Type B pancreatic cell (in vitro differentiated cells): ENCODE results near the gene C7orf57. TPM values are rescaled to one million over a fixed set of nuclear protein-coding genes. Genes with fewer than 3 reads are reported as not detected.
"Not testable (repeated sequence)": the region's sequence is repeated elsewhere in the genome, so short reads cannot be mapped to it uniquely, and the experiment has no call there.

Source experiments
- DNase-seq: peaks from one replicate; pipeline ENCODE4 v3.0.0; 2021; ENCODE audit warnings: mixed read lengths; ENCODE audit not compliant: unreplicated experiment; ENCODE audit errors: extremely low spot score
- H3K27ac Mint-ChIP-seq: 2 replicates; pipeline ENCODE4 v1.8.0; 2021; ENCODE audit warnings: mild to moderate bottlenecking, mixed read lengths
- H3K27me3 Mint-ChIP-seq: 2 replicates; pipeline ENCODE4 v1.8.0; 2021; ENCODE audit warnings: mixed read lengths
- H3K36me3 Mint-ChIP-seq: 2 replicates; pipeline ENCODE4 v1.8.0; 2021; ENCODE audit warnings: mixed read lengths
- H3K4me1 Mint-ChIP-seq: one replicate; pipeline ENCODE4 v1.8.0; 2021; ENCODE audit warnings: mixed read lengths; ENCODE audit not compliant: unreplicated experiment
- H3K4me3 Mint-ChIP-seq: 2 replicates; pipeline ENCODE4 v1.8.0; 2021; ENCODE audit warnings: mild to moderate bottlenecking, mixed read lengths
- H3K9me3 Mint-ChIP-seq: 2 replicates; pipeline ENCODE4 v1.8.0; 2021; ENCODE audit warnings: mixed read lengths
- long read RNA-seq: library from polyadenylated mRNA; unstranded; transcript quantifications from one replicate; pipeline ENCODE4 v2.0.0, GENCODE V29; 2020
- total RNA-seq: library from RNA; stranded (reverse); gene quantifications from 2 replicates; pipeline ENCODE4 v1.2.1, GENCODE V29; 2021; ENCODE audit warnings: low replicate concordance
- TF ChIP-seq, protein P1 (sequence below): fragments of 200-600 bp; sonication (generic); conservative IDR thresholded peaks from 2 replicates; pipeline ENCODE4 v1.5.0; 2021; ENCODE audit warnings: antibody characterized with exemption, mild to moderate bottlenecking

Gene C7orf57
- 0.36 and 1.5 TPM in 2 replicates for total RNA-seq
- long read RNA-seq, result 0 reads

DNA sequence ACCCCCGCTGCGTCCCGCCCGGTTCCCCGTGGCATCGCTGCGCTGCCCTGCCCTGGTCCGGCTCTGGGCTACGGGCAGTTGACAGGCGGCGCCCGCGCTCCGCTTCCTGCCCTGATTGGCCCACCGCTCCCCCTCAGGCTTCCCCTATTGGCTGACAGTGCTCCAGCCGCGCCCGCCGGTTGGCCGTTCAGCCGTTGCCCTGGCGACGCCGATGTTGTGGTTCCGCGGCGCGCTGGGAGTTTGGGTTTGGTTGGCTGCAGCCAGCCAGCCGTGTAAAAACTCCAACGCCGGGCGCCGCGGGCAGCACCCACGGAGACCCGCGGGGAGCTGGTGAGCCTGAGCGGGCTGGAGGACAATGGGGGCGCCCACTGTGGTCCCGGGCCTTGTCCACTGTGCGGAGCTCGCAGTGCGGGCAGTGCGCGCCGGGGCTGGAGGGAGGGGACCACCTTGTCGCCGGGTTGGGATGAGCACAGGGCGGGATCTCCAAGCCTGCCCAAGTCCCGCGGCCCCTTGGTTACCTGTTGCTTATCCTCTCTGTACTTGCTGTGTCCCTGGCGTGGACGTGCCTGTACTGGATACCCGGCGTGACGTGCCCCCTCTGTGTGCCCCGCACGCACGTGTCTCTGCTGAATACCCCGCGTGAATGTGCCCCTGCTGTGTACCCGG lies at the start of gene C7orf57:
C7orf57 (plus strand) TSS at position 243 of the 666 bp plus-strand sequence. CDS start 766 bp downstream, outside the sequence.
- no peaks in the 10 kb centered on the region for H3K9me3 Mint-ChIP-seq
- H3K4me1 Mint-ChIP-seq, result no peaks in the 10 kb centered on the region
- TF ChIP-seq, protein P1, sequence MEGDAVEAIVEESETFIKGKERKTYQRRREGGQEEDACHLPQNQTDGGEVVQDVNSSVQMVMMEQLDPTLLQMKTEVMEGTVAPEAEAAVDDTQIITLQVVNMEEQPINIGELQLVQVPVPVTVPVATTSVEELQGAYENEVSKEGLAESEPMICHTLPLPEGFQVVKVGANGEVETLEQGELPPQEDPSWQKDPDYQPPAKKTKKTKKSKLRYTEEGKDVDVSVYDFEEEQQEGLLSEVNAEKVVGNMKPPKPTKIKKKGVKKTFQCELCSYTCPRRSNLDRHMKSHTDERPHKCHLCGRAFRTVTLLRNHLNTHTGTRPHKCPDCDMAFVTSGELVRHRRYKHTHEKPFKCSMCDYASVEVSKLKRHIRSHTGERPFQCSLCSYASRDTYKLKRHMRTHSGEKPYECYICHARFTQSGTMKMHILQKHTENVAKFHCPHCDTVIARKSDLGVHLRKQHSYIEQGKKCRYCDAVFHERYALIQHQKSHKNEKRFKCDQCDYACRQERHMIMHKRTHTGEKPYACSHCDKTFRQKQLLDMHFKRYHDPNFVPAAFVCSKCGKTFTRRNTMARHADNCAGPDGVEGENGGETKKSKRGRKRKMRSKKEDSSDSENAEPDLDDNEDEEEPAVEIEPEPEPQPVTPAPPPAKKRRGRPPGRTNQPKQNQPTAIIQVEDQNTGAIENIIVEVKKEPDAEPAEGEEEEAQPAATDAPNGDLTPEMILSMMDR, result no peak
- H3K36me3 Mint-ChIP-seq, result no peaks in the 10 kb centered on the region
- H3K27me3 Mint-ChIP-seq, result peaks cover 85% of the 10 kb centered on the region
- peak within 1 kb of the TSS; percentile 67 for H3K27ac Mint-ChIP-seq
- peak within 1 kb of the TSS; percentile 88 for H3K4me3 Mint-ChIP-seq
- peak; percentile 90 for DNase-seq

DNA sequence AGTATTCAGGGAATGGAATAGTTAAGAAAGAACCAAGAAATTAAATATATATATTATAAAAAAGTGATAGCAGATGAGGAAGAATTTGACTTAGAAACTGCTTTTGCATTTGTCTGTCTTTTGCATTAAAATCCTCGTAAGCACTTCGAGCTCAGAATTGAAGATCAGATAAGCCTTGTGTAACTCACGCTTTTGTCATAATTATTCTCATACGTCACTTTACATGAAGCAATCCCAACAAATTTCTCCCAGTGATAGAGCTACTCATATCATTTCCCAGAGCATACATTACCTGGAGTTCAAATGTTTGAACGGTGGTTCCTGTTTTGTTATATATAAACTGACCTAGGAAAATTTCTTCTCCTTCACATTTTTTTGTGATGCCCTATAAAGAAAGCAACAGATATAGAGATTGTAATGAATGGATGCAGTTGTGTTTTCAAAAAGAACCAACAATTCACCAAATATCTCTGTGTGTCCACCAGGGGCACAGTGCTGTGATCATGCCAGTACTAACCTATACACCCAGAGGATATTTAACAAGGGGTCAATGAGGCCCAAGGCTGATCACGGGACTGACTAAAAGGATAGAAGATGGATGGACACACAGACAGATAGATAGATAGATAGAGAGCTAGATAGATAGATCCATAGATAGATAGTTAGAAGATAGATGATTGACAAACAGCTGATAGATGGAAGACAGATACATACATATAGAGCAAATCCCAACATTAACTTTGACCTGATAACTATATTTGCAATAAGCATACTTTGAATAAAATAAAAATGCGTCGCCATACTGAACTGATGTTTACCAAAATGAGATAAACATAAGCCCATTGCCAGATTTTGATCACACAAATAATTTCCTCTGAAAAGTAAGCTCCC lies 46.6 kb upstream of the C7orf57 start:
- Mint-ChIP-seq H3K4me3 (peak overlapping the region; percentile 4), H3K27ac (peak overlapping the region; percentile 1), H3K27me3 (no peaks in the 10 kb centered on the region), H3K4me1 (peaks cover 28% of the 10 kb centered on the region), H3K36me3 (no peaks in the 10 kb centered on the region), H3K9me3 (no peaks in the 10 kb centered on the region)
- TF ChIP-seq, protein P1, result peak; percentile 71
- DNase-seq, result no peak

GRCh38 chr7:47989607-47990400 lies 45.5 kb upstream of the C7orf57 start:
- H3K36me3 Mint-ChIP-seq, H3K27me3 Mint-ChIP-seq, H3K9me3 Mint-ChIP-seq, DNase-seq: not testable (repeated sequence)
- H3K4me3 Mint-ChIP-seq, result peak overlapping the region; percentile 65
- H3K4me1 Mint-ChIP-seq, result peaks cover 28% of the 10 kb centered on the region
- H3K27ac Mint-ChIP-seq, result peak overlapping the region; percentile 45

- peaks cover 4% of the 10 kb centered on the region for H3K36me3 Mint-ChIP-seq
- no peak for DNase-seq
- H3K27ac Mint-ChIP-seq, result peak overlapping the region; percentile 45
- H3K27me3 Mint-ChIP-seq, result peaks cover 5% of the 10 kb centered on the region
- TF ChIP-seq, protein P1, result no peak
- peaks cover 6% of the 10 kb centered on the region for H3K9me3 Mint-ChIP-seq
- H3K4me1 Mint-ChIP-seq, result peaks cover 28% of the 10 kb centered on the region
- H3K4me3 Mint-ChIP-seq, result peak overlapping the region; percentile 29
These were observed 44.8 kb upstream of the C7orf57 start for GRCh38 chr7:47990592-47990991.

GRCh38 chr7:47991270-47991669 lies 44.1 kb upstream of the C7orf57 start:
- H3K9me3 Mint-ChIP-seq, result peaks cover 6% of the 10 kb centered on the region
- peak overlapping the region; percentile 89 for H3K4me3 Mint-ChIP-seq
- H3K4me1 Mint-ChIP-seq, result peaks cover 28% of the 10 kb centered on the region
- peaks cover 4% of the 10 kb centered on the region for H3K36me3 Mint-ChIP-seq
- H3K27ac Mint-ChIP-seq, result peak overlapping the region; percentile 63
- TF ChIP-seq, protein P1, result no peak
- no peak for DNase-seq
- H3K27me3 Mint-ChIP-seq, result peaks cover 5% of the 10 kb centered on the region
